Trophoblast cell (in vitro differentiated cells and primary cell): Measurements from ENCODE around the gene CDH15.

Experiments used
- DNase-seq, 2 donors: peaks; one replicate each; pipeline ENCODE4 v3.0.0-alpha.2; 2016
- H2AFZ ChIP-seq: 2 replicates; pipeline ENCODE4 v1.6.1; 2013; ENCODE audit warnings: low read length, moderate library complexity, mild to moderate bottlenecking; ENCODE audit not compliant: insufficient read depth, poor library complexity
- H2AK5ac ChIP-seq: 2 replicates; pipeline ENCODE4 v1.6.1; 2013; ENCODE audit warnings: mild to moderate bottlenecking, low read length
- H2BK120ac ChIP-seq: 2 replicates; pipeline ENCODE4 v1.6.1; 2013; ENCODE audit warnings: low read length, mild to moderate bottlenecking, moderate library complexity; ENCODE audit not compliant: insufficient read depth, poor library complexity
- H2BK12ac ChIP-seq: 2 replicates; pipeline ENCODE4 v1.6.1; 2013; ENCODE audit warnings: mild to moderate bottlenecking, low read length, moderate library complexity
- H2BK5ac ChIP-seq: 2 replicates; pipeline ENCODE4 v1.6.1; 2013; ENCODE audit warnings: low read length, low read depth, moderate library complexity, mild to moderate bottlenecking; ENCODE audit not compliant: poor library complexity
- H3K14ac ChIP-seq: 2 replicates; pipeline ENCODE4 v1.6.1; 2013; ENCODE audit warnings: mild to moderate bottlenecking, low read length
- H3K18ac ChIP-seq: 2 replicates; pipeline ENCODE4 v1.6.1; 2013; ENCODE audit warnings: mild to moderate bottlenecking, low read length
- H3K23ac ChIP-seq: 2 replicates; pipeline ENCODE4 v1.6.1; 2013; ENCODE audit warnings: low read length
- H3K27ac ChIP-seq: 2 replicates; pipeline ENCODE4 v1.5.1; 2013; ENCODE audit warnings: low read depth, mild to moderate bottlenecking, inconsistent platforms, low read length, moderate library complexity
- H3K27me3 ChIP-seq: 2 replicates; pipeline ENCODE4 v1.6.1; 2013; ENCODE audit warnings: inconsistent platforms, mild to moderate bottlenecking, low read length, moderate library complexity; ENCODE audit not compliant: insufficient read depth
- H3K36me3 ChIP-seq, 2 experiments: 1 replicate in 1 of 2; 2 replicates in 1 of 2; pipeline ENCODE4 v1.6.1; 2013; ENCODE audit warnings: low read length in 2 of 2, mild to moderate bottlenecking in 2 of 2, moderate library complexity in 1 of 2; ENCODE audit not compliant: insufficient read depth in 2 of 2, control insufficient read depth in 1 of 2
- H3K4ac ChIP-seq: 2 replicates; pipeline ENCODE4 v1.6.1; 2013; ENCODE audit warnings: low read depth, mild to moderate bottlenecking, low read length, moderate library complexity
- H3K4me1 ChIP-seq, 2 experiments: 1 replicate in 1 of 2; 2 replicates in 1 of 2; pipeline ENCODE4 v1.6.1; 2013; ENCODE audit warnings: low read length in 2 of 2, mild to moderate bottlenecking in 2 of 2, moderate library complexity in 1 of 2; ENCODE audit not compliant: insufficient read depth in 2 of 2, control insufficient read depth in 1 of 2
- H3K4me2 ChIP-seq: 2 replicates; pipeline ENCODE4 v1.6.1; 2013; ENCODE audit warnings: inconsistent platforms, mild to moderate bottlenecking, low read length, moderate library complexity
- H3K4me3 ChIP-seq: 2 replicates; pipeline ENCODE4 v1.5.1; 2013; ENCODE audit warnings: mild to moderate bottlenecking, low read depth, low read length, inconsistent platforms
- H3K79me1 ChIP-seq: one replicate; pipeline ENCODE4 v1.6.1; 2013; ENCODE audit warnings: low read length
- H3K79me2 ChIP-seq: 2 replicates; pipeline ENCODE4 v1.6.1; 2013; ENCODE audit warnings: low read length, mild to moderate bottlenecking; ENCODE audit not compliant: control insufficient read depth, insufficient read depth, poor library complexity
- H3K9ac ChIP-seq: 2 replicates; pipeline ENCODE4 v1.6.1; 2013; ENCODE audit warnings: mild to moderate bottlenecking, low read length
- H3K9me3 ChIP-seq: 2 replicates; pipeline ENCODE4 v1.6.1; 2013; ENCODE audit warnings: low read depth, mild to moderate bottlenecking, control low read depth, inconsistent platforms, low read length; ENCODE audit not compliant: insufficient read depth
- H4K12ac ChIP-seq: 2 replicates; pipeline ENCODE4 v1.6.1; 2013; ENCODE audit warnings: low read depth, mild to moderate bottlenecking, low read length, moderate library complexity
- H4K8ac ChIP-seq: 2 replicates; pipeline ENCODE4 v1.6.1; 2013; ENCODE audit warnings: low read depth, mild to moderate bottlenecking, low read length, moderate library complexity
- H4K91ac ChIP-seq: one replicate; pipeline ENCODE4 v1.6.1; 2013; ENCODE audit warnings: low read depth, mild to moderate bottlenecking, low read length, moderate library complexity
- WGBS: extraction: QIAGEN DNeasy Blood & Tissue Kit; methylation state at CpG from one replicate; pipeline ENCODE4 v1.1.7; 2013; ENCODE audit warnings: missing lambda C conversion rate; ENCODE audit not compliant: insufficient read length, insufficient coverage; ENCODE audit errors: extremely low coverage; 5-methylcytosine and 5-hydroxymethylcytosine counted together

The CDH15 gene

GRCh38 chr16:89138843-89139520 lies 32.6 kb upstream of the CDH15 start:
- H3K18ac ChIP-seq: no peak overlapping the region
- H4K8ac ChIP-seq: no peak overlapping the region
- H2BK5ac ChIP-seq: no peak overlapping the region
- no peak overlapping the region for H2BK120ac ChIP-seq
- no peaks in the 10 kb centered on the region for H3K27me3 ChIP-seq
- no peak overlapping the region for H3K4me2 ChIP-seq
- no peak for DNase-seq
- no peak overlapping the region for H2AFZ ChIP-seq
- no peaks in the 10 kb centered on the region for H3K79me1 ChIP-seq
- H3K27ac ChIP-seq: no peak overlapping the region
- no CpG with 5 or more reads among the region's 30 CpGs for WGBS
- H3K36me3 ChIP-seq: peaks cover 30 to 55% of the 10 kb centered on the region in 2 experiments
- H3K9me3 ChIP-seq: peaks cover 2% of the 10 kb centered on the region
- no peak overlapping the region for H4K91ac ChIP-seq
- no peak overlapping the region for H2AK5ac ChIP-seq
- no peak overlapping the region for H3K4ac ChIP-seq
- no peak overlapping the region for H3K9ac ChIP-seq
- H2BK12ac ChIP-seq: no peak overlapping the region
- H3K23ac ChIP-seq: no peak overlapping the region
- no peaks in the 10 kb centered on the region for H3K79me2 ChIP-seq
- H3K14ac ChIP-seq: no peak overlapping the region
- no peak overlapping the region for H3K4me3 ChIP-seq
- no peaks in the 10 kb centered on the region for H3K4me1 ChIP-seq
- no peak overlapping the region for H4K12ac ChIP-seq

GRCh38 chr16:89139907-89140361 lies 31.6 kb upstream of the CDH15 start:
- H3K9me3 ChIP-seq: peaks cover 2% of the 10 kb centered on the region
- H4K12ac ChIP-seq: no peak overlapping the region
- no peak overlapping the region for H3K4ac ChIP-seq
- H3K4me1 ChIP-seq: no peaks in the 10 kb centered on the region
- no peak overlapping the region for H3K27ac ChIP-seq
- H4K91ac ChIP-seq: no peak overlapping the region
- no peak overlapping the region for H2BK5ac ChIP-seq
- no peak overlapping the region for H3K9ac ChIP-seq
- H3K79me1 ChIP-seq: no peaks in the 10 kb centered on the region
- H3K36me3 ChIP-seq: peaks cover 34 to 55% of the 10 kb centered on the region in 2 experiments
- WGBS: no CpG with 5 or more reads among the region's 12 CpGs
- H3K14ac ChIP-seq: no peak overlapping the region
- no peak overlapping the region for H3K4me3 ChIP-seq
- H2AFZ ChIP-seq: no peak overlapping the region
- H4K8ac ChIP-seq: no peak overlapping the region
- no peak overlapping the region for H3K18ac ChIP-seq
- H2BK12ac ChIP-seq: no peak overlapping the region
- no peak overlapping the region for H3K23ac ChIP-seq
- no peaks in the 10 kb centered on the region for H3K79me2 ChIP-seq
- H2AK5ac ChIP-seq: no peak overlapping the region
- H3K4me2 ChIP-seq: no peak overlapping the region
- H3K27me3 ChIP-seq: no peaks in the 10 kb centered on the region
- no peak for DNase-seq
- H2BK120ac ChIP-seq: no peak overlapping the region

GRCh38 chr16:89140401-89140800 lies 31.1 kb upstream of the CDH15 start:
- Histone ChIP-seq H3K27ac (no peak overlapping the region), H3K4me1 (no peaks in the 10 kb centered on the region), H3K4me3 (no peak overlapping the region), H3K18ac (no peak overlapping the region), H2BK12ac (no peak overlapping the region), H2BK120ac (no peak overlapping the region), H2BK5ac (no peak overlapping the region), H3K79me2 (no peaks in the 10 kb centered on the region), H2AFZ (no peak overlapping the region), H3K4ac (no peak overlapping the region), H3K79me1 (no peaks in the 10 kb centered on the region), H4K8ac (no peak overlapping the region), H3K9ac (no peak overlapping the region), H3K4me2 (no peak overlapping the region), H3K23ac (no peak overlapping the region), H3K27me3 (no peaks in the 10 kb centered on the region), H3K14ac (no peak overlapping the region), H4K12ac (no peak overlapping the region), H3K9me3 (peaks cover 2% of the 10 kb centered on the region), H4K91ac (no peak overlapping the region), H2AK5ac (no peak overlapping the region), H3K36me3 (peaks cover 38 to 55% of the 10 kb centered on the region in 2 experiments)
- DNase-seq: no peak
- WGBS: no CpG with 5 or more reads among the region's 13 CpGs

- H3K79me1 ChIP-seq: no peaks in the 10 kb centered on the region
- peaks cover 2% of the 10 kb centered on the region for H3K9me3 ChIP-seq
- no peak overlapping the region for H3K4me2 ChIP-seq
- H3K4ac ChIP-seq: no peak overlapping the region
- H4K12ac ChIP-seq: no peak overlapping the region
- H4K91ac ChIP-seq: no peak overlapping the region
- no peak overlapping the region for H3K23ac ChIP-seq
- H3K27me3 ChIP-seq: no peaks in the 10 kb centered on the region
- no peak overlapping the region for H3K14ac ChIP-seq
- H3K18ac ChIP-seq: no peak overlapping the region
- no peaks in the 10 kb centered on the region for H3K79me2 ChIP-seq
- H3K27ac ChIP-seq: no peak overlapping the region
- no CpG with 5 or more reads among the region's 31 CpGs for WGBS
- H2BK120ac ChIP-seq: no peak overlapping the region
- no peak overlapping the region for H4K8ac ChIP-seq
- no peak overlapping the region for H2AK5ac ChIP-seq
- no peak overlapping the region for H2BK12ac ChIP-seq
- H3K4me3 ChIP-seq: no peak overlapping the region
- DNase-seq: no peak
- no peak overlapping the region for H3K9ac ChIP-seq
- H3K36me3 ChIP-seq: peaks cover 45 to 61% of the 10 kb centered on the region in 2 experiments
- H2BK5ac ChIP-seq: no peak overlapping the region
- no peaks in the 10 kb centered on the region for H3K4me1 ChIP-seq
- H2AFZ ChIP-seq: no peak overlapping the region
These were observed 30.3 kb upstream of the CDH15 start for GRCh38 chr16:89140981-89141883.
